WTC11 (cell line): Measurements from ENCODE around the gene CHRNB1.
"Not testable (repeated sequence)": the region's sequence is repeated elsewhere in the genome, so short reads cannot be mapped to it uniquely, and the experiment has no call there.

Source experiments
- CBFB ChIP-seq: sonication (generic); formaldehyde crosslinking; IDR thresholded peaks from 2 replicates; pipeline ENCODE4 v1.8.1; 2022; ENCODE audit warnings: mild to moderate bottlenecking, low read depth, missing genetic modification reagents
- CREM ChIP-seq: sonication (generic); formaldehyde crosslinking; IDR thresholded peaks from 2 replicates; pipeline ENCODE4 v1.8.1; 2022; ENCODE audit warnings: mild to moderate bottlenecking, missing genetic modification reagents, moderate library complexity
- ELF4 ChIP-seq: sonication (generic); formaldehyde crosslinking; IDR thresholded peaks from 2 replicates; pipeline ENCODE4 v1.8.1; 2022; ENCODE audit warnings: low read depth, mild to moderate bottlenecking, moderate library complexity, missing genetic modification reagents
- FOXJ3 ChIP-seq: sonication (generic); formaldehyde crosslinking; IDR thresholded peaks from 2 replicates; pipeline ENCODE4 v1.9.0; 2021; ENCODE audit warnings: missing genetic modification reagents, mild to moderate bottlenecking, borderline replicate concordance
- FOXK1 ChIP-seq: sonication (generic); formaldehyde crosslinking; IDR thresholded peaks from 2 replicates; pipeline ENCODE4 v1.8.0; 2022; ENCODE audit warnings: mild to moderate bottlenecking, moderate library complexity, missing genetic modification reagents
- HMGA2 ChIP-seq: fragments of 250-450 bp; sonication (Bioruptor Pico); IDR thresholded peaks from 2 replicates; pipeline ENCODE4 v1.4.0; 2021; ENCODE audit warnings: mild to moderate bottlenecking, moderate library complexity
- NR3C1 ChIP-seq: sonication (generic); formaldehyde crosslinking; conservative IDR thresholded peaks from 2 replicates; pipeline ENCODE4 v1.8.1; 2023; ENCODE audit warnings: low read depth, mild to moderate bottlenecking, missing genetic modification reagents
- TCF7 ChIP-seq: sonication (generic); formaldehyde crosslinking; IDR thresholded peaks from 2 replicates; pipeline ENCODE4 v1.8.0; 2022; ENCODE audit warnings: mild to moderate bottlenecking, low read depth, missing genetic modification reagents, moderate library complexity
- ZNF317 ChIP-seq: sonication (generic); formaldehyde crosslinking; IDR thresholded peaks from 2 replicates; pipeline ENCODE4 v1.8.1; 2023; ENCODE audit warnings: low read depth, mild to moderate bottlenecking, moderate library complexity, missing genetic modification reagents, borderline replicate concordance
- TF ChIP-seq, protein P1 (sequence below): sonication (generic); formaldehyde crosslinking; IDR thresholded peaks from 2 replicates; pipeline ENCODE4 v1.8.0; 2022; ENCODE audit warnings: mild to moderate bottlenecking, missing genetic modification reagents
- TF ChIP-seq, protein P2 (sequence below): fragments of 200-600 bp; IDR thresholded peaks from 2 replicates; pipeline ENCODE4 v1.8.0; 2022; ENCODE audit warnings: antibody characterized with exemption
- TF ChIP-seq, protein P3 (sequence below): sonication (generic); formaldehyde crosslinking; IDR thresholded peaks from 2 replicates; pipeline ENCODE4 v1.8.0; 2022; ENCODE audit warnings: mild to moderate bottlenecking, missing genetic modification reagents
- TF ChIP-seq, protein P4 (sequence below): sonication (generic); formaldehyde crosslinking; IDR thresholded peaks from 2 replicates; pipeline ENCODE4 v1.8.0; 2022; ENCODE audit warnings: mild to moderate bottlenecking, missing genetic modification reagents

DNA sequence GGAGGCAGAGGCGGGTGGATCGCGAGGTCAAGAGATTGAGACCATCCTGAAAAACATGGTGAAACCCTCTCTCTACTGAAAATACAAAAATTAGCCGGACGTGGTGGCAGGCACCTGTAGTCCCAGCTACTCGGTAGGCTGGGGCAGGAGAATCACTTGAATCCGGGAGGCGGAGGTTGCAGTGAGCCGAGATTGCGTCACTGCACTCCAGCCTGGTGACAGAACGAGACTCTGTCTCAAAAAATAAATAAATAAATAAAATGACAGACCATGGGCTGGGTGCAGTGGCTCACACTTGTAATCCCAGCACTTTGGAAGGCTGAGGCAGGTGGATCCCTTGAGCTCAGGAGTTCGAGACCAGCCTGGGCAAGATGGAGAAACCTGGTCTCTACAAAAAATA is 25.0 kb downstream of the CHRNB1 start:
- TF ChIP-seq CREM (CRISPR knock-in tag); HMGA2 (CRISPR knock-in tag); FOXK1 (CRISPR knock-in tag); FOXJ3; ELF4 (CRISPR knock-in tag); ZNF317 (CRISPR knock-in tag); NR3C1 (CRISPR knock-in tag); CBFB (CRISPR knock-in tag); TCF7 (CRISPR knock-in tag): not testable (repeated sequence)
- TF ChIP-seq, protein P1, sequence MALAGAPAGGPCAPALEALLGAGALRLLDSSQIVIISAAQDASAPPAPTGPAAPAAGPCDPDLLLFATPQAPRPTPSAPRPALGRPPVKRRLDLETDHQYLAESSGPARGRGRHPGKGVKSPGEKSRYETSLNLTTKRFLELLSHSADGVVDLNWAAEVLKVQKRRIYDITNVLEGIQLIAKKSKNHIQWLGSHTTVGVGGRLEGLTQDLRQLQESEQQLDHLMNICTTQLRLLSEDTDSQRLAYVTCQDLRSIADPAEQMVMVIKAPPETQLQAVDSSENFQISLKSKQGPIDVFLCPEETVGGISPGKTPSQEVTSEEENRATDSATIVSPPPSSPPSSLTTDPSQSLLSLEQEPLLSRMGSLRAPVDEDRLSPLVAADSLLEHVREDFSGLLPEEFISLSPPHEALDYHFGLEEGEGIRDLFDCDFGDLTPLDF (CRISPR knock-in tag) = not testable (repeated sequence)
- TF ChIP-seq, protein P2, sequence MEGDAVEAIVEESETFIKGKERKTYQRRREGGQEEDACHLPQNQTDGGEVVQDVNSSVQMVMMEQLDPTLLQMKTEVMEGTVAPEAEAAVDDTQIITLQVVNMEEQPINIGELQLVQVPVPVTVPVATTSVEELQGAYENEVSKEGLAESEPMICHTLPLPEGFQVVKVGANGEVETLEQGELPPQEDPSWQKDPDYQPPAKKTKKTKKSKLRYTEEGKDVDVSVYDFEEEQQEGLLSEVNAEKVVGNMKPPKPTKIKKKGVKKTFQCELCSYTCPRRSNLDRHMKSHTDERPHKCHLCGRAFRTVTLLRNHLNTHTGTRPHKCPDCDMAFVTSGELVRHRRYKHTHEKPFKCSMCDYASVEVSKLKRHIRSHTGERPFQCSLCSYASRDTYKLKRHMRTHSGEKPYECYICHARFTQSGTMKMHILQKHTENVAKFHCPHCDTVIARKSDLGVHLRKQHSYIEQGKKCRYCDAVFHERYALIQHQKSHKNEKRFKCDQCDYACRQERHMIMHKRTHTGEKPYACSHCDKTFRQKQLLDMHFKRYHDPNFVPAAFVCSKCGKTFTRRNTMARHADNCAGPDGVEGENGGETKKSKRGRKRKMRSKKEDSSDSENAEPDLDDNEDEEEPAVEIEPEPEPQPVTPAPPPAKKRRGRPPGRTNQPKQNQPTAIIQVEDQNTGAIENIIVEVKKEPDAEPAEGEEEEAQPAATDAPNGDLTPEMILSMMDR = not testable (repeated sequence)
- TF ChIP-seq, protein P3, sequence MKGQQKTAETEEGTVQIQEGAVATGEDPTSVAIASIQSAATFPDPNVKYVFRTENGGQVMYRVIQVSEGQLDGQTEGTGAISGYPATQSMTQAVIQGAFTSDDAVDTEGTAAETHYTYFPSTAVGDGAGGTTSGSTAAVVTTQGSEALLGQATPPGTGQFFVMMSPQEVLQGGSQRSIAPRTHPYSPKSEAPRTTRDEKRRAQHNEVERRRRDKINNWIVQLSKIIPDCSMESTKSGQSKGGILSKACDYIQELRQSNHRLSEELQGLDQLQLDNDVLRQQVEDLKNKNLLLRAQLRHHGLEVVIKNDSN (CRISPR knock-in tag) = not testable (repeated sequence)
- TF ChIP-seq, protein P4, sequence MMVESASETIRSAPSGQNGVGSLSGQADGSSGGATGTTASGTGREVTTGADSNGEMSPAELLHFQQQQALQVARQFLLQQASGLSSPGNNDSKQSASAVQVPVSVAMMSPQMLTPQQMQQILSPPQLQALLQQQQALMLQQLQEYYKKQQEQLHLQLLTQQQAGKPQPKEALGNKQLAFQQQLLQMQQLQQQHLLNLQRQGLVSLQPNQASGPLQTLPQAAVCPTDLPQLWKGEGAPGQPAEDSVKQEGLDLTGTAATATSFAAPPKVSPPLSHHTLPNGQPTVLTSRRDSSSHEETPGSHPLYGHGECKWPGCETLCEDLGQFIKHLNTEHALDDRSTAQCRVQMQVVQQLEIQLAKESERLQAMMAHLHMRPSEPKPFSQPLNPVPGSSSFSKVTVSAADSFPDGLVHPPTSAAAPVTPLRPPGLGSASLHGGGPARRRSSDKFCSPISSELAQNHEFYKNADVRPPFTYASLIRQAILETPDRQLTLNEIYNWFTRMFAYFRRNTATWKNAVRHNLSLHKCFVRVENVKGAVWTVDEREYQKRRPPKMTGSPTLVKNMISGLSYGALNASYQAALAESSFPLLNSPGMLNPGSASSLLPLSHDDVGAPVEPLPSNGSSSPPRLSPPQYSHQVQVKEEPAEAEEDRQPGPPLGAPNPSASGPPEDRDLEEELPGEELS (CRISPR knock-in tag) = not testable (repeated sequence)
